DND-41 (cell line): ENCODE data around the gene NRDC.

Experiments
- ATAC-seq: fragments of 200-7000 bp; cut with Tn5 transposase; 3 replicates; pipeline ENCODE4 v1.9.1; 2021; ENCODE audit warnings: low read depth; ENCODE audit not compliant: insufficient read depth
- DNase-seq: peaks from one replicate; pipeline ENCODE4 v3.0.0-alpha.2; 2020
- H2AFZ ChIP-seq: 2 replicates; pipeline ENCODE4 v1.6.0; 2012; ENCODE audit warnings: low read depth, low read length
- H3K27ac ChIP-seq: 2 replicates; pipeline ENCODE4 v1.5.1; 2012; ENCODE audit warnings: low read length, inconsistent platforms
- H3K27me3 ChIP-seq: fragments of 200-600 bp; sonication (generic); 2 replicates; pipeline ENCODE4 v1.6.0; 2012; ENCODE audit warnings: low read length, mild to moderate bottlenecking, inconsistent platforms; ENCODE audit not compliant: insufficient read depth, poor library complexity
- H3K36me3 ChIP-seq: 2 replicates; pipeline ENCODE4 v1.5.1; 2012; ENCODE audit warnings: low read length, inconsistent platforms; ENCODE audit not compliant: insufficient read depth
- H3K4me1 ChIP-seq: 2 replicates; pipeline ENCODE4 v1.5.1; 2012; ENCODE audit warnings: mild to moderate bottlenecking, low read length; ENCODE audit not compliant: insufficient read depth
- H3K4me2 ChIP-seq: 2 replicates; pipeline ENCODE4 v1.6.0; 2012; ENCODE audit warnings: mild to moderate bottlenecking, moderate library complexity, low read length, inconsistent platforms; ENCODE audit not compliant: insufficient read depth
- H3K4me3 ChIP-seq, 2 experiments: fragments of 200-600 bp in 1 of 2; shearing (Covaris generic) in 1 of 2; 2 replicates each; pipeline ENCODE4 v1.5.1; 2012 to 2016; ENCODE audit warnings: inconsistent platforms in 2 of 2, low read length in 2 of 2, mild to moderate bottlenecking in 2 of 2, low read depth in 1 of 2, moderate library complexity in 1 of 2
- H3K79me2 ChIP-seq: 2 replicates; pipeline ENCODE4 v1.6.0; 2012; ENCODE audit warnings: low read length, inconsistent platforms; ENCODE audit not compliant: insufficient read depth
- H3K9ac ChIP-seq: 2 replicates; pipeline ENCODE4 v1.6.0; 2012; ENCODE audit warnings: low read depth, mild to moderate bottlenecking, inconsistent platforms, low read length, moderate library complexity
- H3K9me3 ChIP-seq: 2 replicates; pipeline ENCODE4 v1.5.1; 2012; ENCODE audit warnings: low read length, moderate library complexity, mild to moderate bottlenecking, inconsistent platforms; ENCODE audit not compliant: insufficient read depth, severe bottlenecking
- H4K20me1 ChIP-seq: 2 replicates; pipeline ENCODE4 v1.6.0; 2012; ENCODE audit warnings: low read length; ENCODE audit not compliant: insufficient read depth
- CTCF ChIP-seq: IDR thresholded peaks from 2 replicates; pipeline ENCODE4 v1.5.1; 2012; ENCODE audit warnings: borderline replicate concordance, low read length, moderate library complexity, mild to moderate bottlenecking; ENCODE audit not compliant: poor library complexity, severe bottlenecking; ENCODE audit errors: extremely low read depth
- EZH2 ChIP-seq: IDR thresholded peaks from 3 replicates; pipeline ENCODE4 v1.6.1; 2012; ENCODE audit warnings: borderline replicate concordance, low read depth, mild to moderate bottlenecking, moderate library complexity, low read length, inconsistent platforms; ENCODE audit not compliant: severe bottlenecking

Gene NRDC

GRCh38 chr1:51843948-51844347 lies 34.6 kb downstream of the NRDC start:
- no peak for TF ChIP-seq CTCF
- no peak for TF ChIP-seq EZH2
- Histone ChIP-seq H3K4me2 (no peak overlapping the region), H3K36me3 (peaks cover 21% of the 10 kb centered on the region; the same call in 1 of the 2 replicates), H3K9me3 (no peaks in the 10 kb centered on the region), H3K4me1 (no peaks in the 10 kb centered on the region), H3K9ac (no peak overlapping the region), H3K27me3 (no peaks in the 10 kb centered on the region), H3K27ac (no peak overlapping the region), H3K4me3 (no peak overlapping the region), H2AFZ (no peak overlapping the region), H3K79me2 (peaks cover 22% of the 10 kb centered on the region), H4K20me1 (no peaks in the 10 kb centered on the region)
- ATAC-seq (no peak), DNase-seq (no peak)

DNA sequence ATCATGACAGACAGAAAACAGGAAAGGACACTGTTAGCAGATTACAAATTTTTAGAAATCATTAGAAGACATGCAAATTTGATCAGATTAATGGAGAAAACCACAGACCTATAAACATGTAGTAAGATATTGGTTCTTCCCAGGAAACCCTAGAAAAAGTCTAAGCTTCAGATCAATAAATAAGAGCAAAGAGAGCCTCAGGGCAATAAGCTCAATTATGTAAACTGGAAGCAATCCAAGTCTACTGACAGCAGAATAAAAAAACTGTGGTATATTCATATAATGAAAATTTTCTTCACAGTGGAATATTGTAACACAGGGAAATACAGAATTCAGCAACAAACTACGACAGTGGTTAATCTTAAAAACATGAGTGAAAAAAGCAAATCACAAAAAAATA lies 36.3 kb downstream of the NRDC start:
- no peaks in the 10 kb centered on the region for H4K20me1 ChIP-seq
- H3K36me3 ChIP-seq = peaks cover 33% of the 10 kb centered on the region; the same call in 1 of the 2 replicates
- no peak overlapping the region for H3K4me2 ChIP-seq
- no peak overlapping the region for H3K4me3 ChIP-seq
- no peaks in the 10 kb centered on the region for H3K27me3 ChIP-seq
- TF ChIP-seq EZH2 = no peak
- no peaks in the 10 kb centered on the region for H3K9me3 ChIP-seq
- ATAC-seq = no peak
- H3K9ac ChIP-seq = no peak overlapping the region
- no peak overlapping the region for H3K27ac ChIP-seq
- H3K79me2 ChIP-seq = peaks cover 17% of the 10 kb centered on the region
- no peaks in the 10 kb centered on the region for H3K4me1 ChIP-seq
- no peak for DNase-seq
- H2AFZ ChIP-seq = no peak overlapping the region

DNA sequence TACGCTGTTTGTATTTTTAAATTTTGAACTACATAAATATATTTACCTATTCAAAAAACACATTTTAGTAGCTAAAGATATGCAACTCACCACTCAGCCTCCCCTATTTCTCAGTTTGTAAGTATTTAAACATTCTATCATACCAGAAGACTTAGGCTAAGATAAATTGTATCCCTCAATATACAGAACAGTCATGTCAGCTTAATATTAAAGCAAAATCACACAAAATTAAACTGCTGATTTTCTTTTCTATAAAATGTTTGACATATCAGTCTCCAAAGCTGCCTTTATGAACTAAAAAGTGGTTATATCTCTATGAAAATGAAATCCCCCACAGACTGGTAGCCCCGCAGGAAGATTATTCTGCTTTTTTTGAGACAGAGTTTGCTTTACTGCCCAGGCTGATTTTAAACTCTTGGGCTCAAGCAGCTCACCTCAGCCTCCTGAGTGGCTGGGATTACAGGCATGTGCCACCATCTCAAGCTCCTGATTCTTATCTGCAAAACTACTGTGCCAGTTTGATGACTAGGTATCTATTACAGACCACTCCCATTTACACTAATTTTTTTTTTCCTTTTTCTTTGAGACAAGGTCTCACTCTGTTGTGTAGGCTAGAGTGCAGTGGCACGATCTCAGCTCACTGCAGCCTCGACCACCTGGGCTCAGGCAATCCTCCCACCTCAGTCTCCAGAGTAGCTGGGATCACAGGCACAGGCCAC lies 37.6 kb downstream of the NRDC start:
- Histone ChIP-seq H3K79me2 (peaks cover 13% of the 10 kb centered on the region), H2AFZ (no peak overlapping the region), H3K9ac (no peak overlapping the region), H3K4me3 (no peak overlapping the region), H3K4me2 (no peak overlapping the region), H3K27ac (no peak overlapping the region), H4K20me1 (no peaks in the 10 kb centered on the region), H3K27me3 (no peaks in the 10 kb centered on the region), H3K36me3 (peaks cover 36% of the 10 kb centered on the region), H3K4me1 (no peaks in the 10 kb centered on the region), H3K9me3 (no peaks in the 10 kb centered on the region)
- no peak for DNase-seq
- TF ChIP-seq CTCF = no peak
- no peak for TF ChIP-seq EZH2
- ATAC-seq = no peak

- no peak for ATAC-seq
- H3K4me1 ChIP-seq = no peaks in the 10 kb centered on the region
- no peak overlapping the region for H2AFZ ChIP-seq
- H3K36me3 ChIP-seq = peaks cover 42% of the 10 kb centered on the region
- H3K27me3 ChIP-seq = no peaks in the 10 kb centered on the region
- peaks cover 13% of the 10 kb centered on the region for H3K79me2 ChIP-seq
- H3K4me3 ChIP-seq = no peak overlapping the region
- DNase-seq = no peak
- H3K27ac ChIP-seq = no peak overlapping the region
- TF ChIP-seq CTCF (no peak), EZH2 (no peak)
- H3K9me3 ChIP-seq = no peaks in the 10 kb centered on the region
- H3K9ac ChIP-seq = no peak overlapping the region
- H3K4me2 ChIP-seq = no peak overlapping the region
- H4K20me1 ChIP-seq = no peaks in the 10 kb centered on the region
Observed at GRCh38 chr1:51840182-51840581, 38.3 kb downstream of the NRDC start.
